Suppressor macrophage treated with lipopolysaccharide for 1 hour (primary cell): Measurements from ENCODE around the gene KRT6B.
"Not testable (repeated sequence)": the region's sequence is repeated elsewhere in the genome, so short reads cannot be mapped to it uniquely, and the experiment has no call there.

Source experiments
- DNase-seq, 3 donors: peaks; one replicate each; pipeline ENCODE4 v3.0.0-alpha.2; 2020 to 2022

KRT6B gene

GRCh38 chr12:52464897-52465296 is 13.0 kb upstream of the KRT6B start:
- no peak for DNase-seq

- DNase-seq, result no peak
These were observed 9.7 kb upstream of the KRT6B start for GRCh38 chr12:52461693-52462092.

GRCh38 chr12:52458861-52459260 is 6.9 kb upstream of the KRT6B start:
- DNase-seq, result no peak

GRCh38 chr12:52455821-52456220 is 3.9 kb upstream of the KRT6B start:
- DNase-seq, result peak; percentile 17 to 48 (median 21)

GRCh38 chr12:52454411-52455201 is 2.7 kb upstream of the KRT6B start:
- no peak for DNase-seq

- DNase-seq, result no peak
These were observed 3.7 kb downstream of the KRT6B start for GRCh38 chr12:52448228-52448627.

- not testable (repeated sequence) for DNase-seq
These were observed 4.8 kb downstream of the KRT6B start for GRCh38 chr12:52447196-52447595.

GRCh38 chr12:52446367-52447045 is 5.4 kb downstream of the KRT6B start:
- DNase-seq, result no peak

- DNase-seq, result no peak
These were observed 6.1 kb downstream of the KRT6B start for GRCh38 chr12:52445876-52446275.

GRCh38 chr12:52444647-52445595 is 7.0 kb downstream of the KRT6B start:
- DNase-seq, result no peak

- no peak for DNase-seq
These were observed 8.0 kb downstream of the KRT6B start for GRCh38 chr12:52443966-52444365.

GRCh38 chr12:52442600-52443061 is 9.3 kb downstream of the KRT6B start:
- peak; percentile 21 to 47 (median 43) for DNase-seq

GRCh38 chr12:52441320-52441911 is 10.5 kb downstream of the KRT6B start:
- DNase-seq, result peak in 2 of 3 donors; percentile 25 to 26

GRCh38 chr12:52440821-52441319 is 11.1 kb downstream of the KRT6B start:
- peak in 1 of 3 donors; percentile 29 for DNase-seq

- DNase-seq, result no peak
These were observed 12.1 kb downstream of the KRT6B start for GRCh38 chr12:52439845-52440244.

- no peak for DNase-seq
These were observed 12.5 kb downstream of the KRT6B start for GRCh38 chr12:52439420-52439819.

- no peak for DNase-seq
These were observed 13.3 kb downstream of the KRT6B start for GRCh38 chr12:52438305-52439301.

- DNase-seq, result no peak
These were observed 14.4 kb downstream of the KRT6B start for GRCh38 chr12:52437508-52437907.

- DNase-seq, result no peak
These were observed 15.0 kb downstream of the KRT6B start for GRCh38 chr12:52436828-52437474.

- DNase-seq, result no peak
These were observed 15.7 kb downstream of the KRT6B start for GRCh38 chr12:52436000-52436827.
